Measurements from ENCODE around the gene TMEM269.
A peak's percentile ranks its signal among the peaks of the same experiment; 100 is the strongest.

Gene TMEM269

GRCh38 chr1:42821690-42822089 is 36.9 kb downstream of the TMEM269 start:
- DNase-seq (ENCODE audit: low read depth in 3 of 3) = no peak

DNA sequence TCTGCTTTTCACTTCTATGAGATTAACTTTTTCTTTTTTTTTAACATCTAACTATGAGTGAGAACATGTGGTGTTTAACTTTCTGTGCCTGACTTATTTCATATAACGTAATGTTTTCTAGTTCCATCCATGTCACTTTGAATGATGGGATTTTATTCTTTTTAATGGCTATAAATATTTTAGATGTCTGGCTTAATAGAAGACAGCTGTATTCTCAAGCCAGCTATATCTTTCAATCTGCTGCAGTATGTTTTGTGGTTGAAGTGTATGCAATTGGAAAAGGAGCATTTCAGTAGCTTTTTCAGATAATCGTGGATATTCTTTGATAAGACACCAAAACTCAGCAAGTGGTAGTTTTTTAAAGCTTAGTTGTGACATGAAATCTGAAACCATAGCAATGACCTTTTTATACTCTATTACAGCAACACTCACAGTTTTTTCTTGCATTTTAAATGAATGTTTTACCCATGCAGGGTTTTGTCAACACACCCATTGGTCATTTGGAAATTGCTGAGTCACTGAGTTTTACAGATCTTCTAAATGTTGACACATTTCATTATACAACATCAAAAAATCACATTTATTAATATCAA is 38.1 kb downstream of the TMEM269 start:
- DNase-seq (ENCODE audit: low read depth in 3 of 3) = no peak

- DNase-seq (ENCODE audit: low read depth in 3 of 3) = no peak
Measured at GRCh38 chr1:42824481-42825035, 39.8 kb downstream of the TMEM269 start.

DNA sequence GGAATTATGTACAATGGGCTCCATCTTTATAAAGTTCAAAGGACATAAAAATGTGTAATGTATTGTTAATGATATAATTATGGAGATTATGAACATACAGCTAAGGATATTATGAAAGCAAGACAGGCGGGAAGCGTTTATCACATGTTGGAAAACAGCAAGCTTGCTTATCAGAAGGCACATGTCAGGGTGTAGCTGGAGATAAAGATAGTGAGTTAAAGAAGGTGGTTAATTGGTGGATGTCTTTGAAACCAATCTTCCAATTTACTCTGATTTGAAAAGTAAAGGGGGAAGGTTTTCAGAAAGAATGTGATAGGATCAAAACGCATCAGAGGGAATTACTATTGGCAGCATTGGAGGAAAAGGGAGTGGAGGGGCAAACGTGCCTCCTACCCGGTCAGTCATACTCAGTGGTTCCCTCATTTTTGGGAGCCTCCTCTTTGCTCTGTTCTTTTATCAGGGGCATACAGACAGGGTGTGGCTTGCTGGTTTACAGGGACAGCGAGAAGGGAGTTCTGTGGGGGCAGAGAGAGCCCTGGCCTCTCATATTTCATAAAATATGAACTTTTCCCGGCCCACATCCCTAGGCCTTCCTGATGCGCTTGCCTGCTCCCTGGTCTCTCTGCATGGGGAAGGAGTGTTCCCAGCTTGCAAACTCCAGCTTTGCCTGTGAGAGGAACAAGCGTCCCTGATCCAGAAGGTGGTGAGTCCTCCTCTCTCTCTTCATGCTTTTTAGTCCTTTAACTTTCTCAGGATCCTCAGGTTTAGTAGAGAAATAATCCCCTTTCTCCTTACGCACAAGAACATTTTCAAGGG is 40.5 kb downstream of the TMEM269 start:
- no peak for DNase-seq (ENCODE audit: low read depth in 3 of 3)

DNA sequence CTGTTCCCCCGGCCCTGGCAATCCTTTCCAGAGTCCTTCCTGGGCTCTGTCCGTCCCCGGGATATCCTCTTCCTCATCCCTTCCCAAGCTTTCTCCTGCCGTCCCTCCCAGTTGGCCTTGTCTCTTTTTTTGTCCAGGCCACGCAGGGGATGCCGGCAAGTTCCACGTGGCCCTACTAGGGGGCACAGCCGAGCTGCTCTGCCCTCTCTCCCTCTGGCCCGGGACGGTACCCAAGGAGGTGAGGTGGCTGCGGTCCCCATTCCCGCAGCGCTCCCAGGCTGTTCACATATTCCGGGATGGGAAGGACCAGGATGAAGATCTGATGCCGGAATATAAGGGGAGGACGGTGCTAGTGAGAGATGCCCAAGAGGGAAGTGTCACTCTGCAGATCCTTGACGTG is 45.8 kb downstream of the TMEM269 start:
- DNase-seq (ENCODE audit: low read depth in 3 of 3) = no peak

DNA sequence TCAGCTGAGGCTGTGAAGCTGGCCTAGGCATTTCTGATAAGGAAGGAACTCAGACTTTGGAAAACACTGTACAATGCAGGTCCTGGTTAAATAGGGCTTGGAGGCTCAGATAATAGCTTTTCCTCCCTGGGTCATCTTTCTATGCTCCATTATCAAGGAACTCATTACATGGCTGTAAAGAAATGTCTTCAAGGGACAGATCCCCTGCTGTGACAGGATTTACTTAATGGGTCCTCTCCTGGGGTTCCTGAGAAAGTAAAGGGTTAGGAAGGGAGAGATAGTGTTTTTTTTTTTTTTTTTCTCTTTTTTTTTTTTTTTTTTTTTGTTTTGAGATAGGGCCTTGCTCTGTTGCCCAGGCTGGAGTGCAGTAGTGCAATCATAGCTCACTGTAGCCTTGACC is 46.5 kb downstream of the TMEM269 start:
- no peak for DNase-seq (ENCODE audit: low read depth in 3 of 3)

- DNase-seq (ENCODE audit: low read depth in 3 of 3) = no peak
Measured at GRCh38 chr1:42832641-42833240, 48.0 kb downstream of the TMEM269 start.

DNA sequence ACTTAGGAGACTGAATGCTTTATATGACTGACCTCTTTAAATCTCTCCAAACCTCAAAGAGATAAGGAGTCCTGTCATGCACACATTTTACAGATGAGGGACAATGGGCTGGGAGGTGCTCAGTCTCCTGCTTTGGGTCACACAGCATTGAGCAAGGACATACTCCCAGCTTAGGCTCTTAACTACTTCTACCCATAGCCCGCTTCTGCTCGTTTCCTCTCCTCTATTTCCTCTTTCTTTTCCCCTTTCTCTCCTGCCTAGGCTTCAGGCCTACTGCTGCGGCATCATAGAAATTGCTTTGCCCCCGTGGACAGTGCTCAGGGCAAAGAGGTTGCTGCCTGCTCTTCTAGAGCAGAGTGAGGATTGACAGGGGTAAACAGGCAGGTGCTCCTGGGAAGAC is 49.2 kb downstream of the TMEM269 start:
- DNase-seq (ENCODE audit: low read depth in 3 of 3) = no peak

GRCh38 chr1:42834803-42835202 is 50.0 kb downstream of the TMEM269 start:
- no peak for DNase-seq (ENCODE audit: low read depth in 3 of 3)

DNA sequence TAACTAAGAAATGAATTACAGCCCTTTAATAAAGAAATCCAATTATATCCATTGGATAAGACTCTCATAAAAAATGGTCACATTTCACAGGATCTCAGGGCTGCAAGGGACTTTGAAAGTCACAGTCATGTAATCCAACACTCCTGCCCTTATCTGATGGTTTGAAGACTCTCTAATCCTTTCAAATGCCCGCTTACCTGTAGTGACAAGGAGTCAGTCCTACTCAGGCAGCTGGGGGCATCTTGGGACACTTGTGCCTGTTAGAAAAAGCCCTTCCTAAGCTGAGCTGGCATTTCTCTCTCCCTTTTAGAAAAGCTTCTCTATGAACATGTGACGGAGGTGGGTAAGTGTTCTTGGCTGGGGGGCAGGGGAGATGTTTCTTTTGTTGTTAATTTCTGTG is 50.6 kb downstream of the TMEM269 start:
- no peak for DNase-seq (ENCODE audit: low read depth in 3 of 3)

GRCh38 chr1:42837709-42838108 is 52.9 kb downstream of the TMEM269 start:
- DNase-seq (ENCODE audit: low read depth in 3 of 3) = no peak

DNA sequence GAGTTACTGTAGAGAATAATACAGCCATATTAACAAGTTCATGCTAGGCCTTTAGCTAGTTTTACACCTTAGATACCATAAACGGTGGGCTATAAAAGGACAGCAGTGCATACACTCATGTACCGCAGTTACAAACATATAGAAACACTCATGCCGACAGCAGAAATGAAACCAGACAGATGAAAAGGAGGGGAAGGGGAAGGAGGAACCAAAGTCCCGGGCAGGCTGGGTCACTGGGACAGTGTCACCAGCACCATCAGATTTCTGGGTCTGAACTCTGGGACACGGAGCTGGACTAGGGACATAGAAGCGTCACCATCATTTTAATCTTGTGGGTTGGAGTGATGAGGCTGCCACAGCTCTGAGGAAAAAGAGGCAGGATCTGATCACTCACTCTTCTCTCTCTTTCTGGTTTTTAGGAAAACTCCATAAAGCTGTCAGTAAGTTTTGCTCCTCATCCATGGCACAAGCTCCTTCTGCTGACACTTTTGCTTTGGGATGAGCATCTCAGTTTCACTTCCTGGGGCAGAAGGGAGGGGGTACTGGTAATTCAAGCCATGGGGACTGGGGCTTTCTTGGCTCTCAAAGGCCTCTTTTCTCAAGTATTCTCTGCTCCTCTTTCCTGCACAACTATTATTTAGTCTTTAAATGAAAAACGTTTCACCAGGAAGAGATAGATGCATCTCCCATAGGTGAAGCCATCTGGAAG is 53.8 kb downstream of the TMEM269 start:
- DNase-seq (ENCODE audit: low read depth in 3 of 3) = no peak

DNA sequence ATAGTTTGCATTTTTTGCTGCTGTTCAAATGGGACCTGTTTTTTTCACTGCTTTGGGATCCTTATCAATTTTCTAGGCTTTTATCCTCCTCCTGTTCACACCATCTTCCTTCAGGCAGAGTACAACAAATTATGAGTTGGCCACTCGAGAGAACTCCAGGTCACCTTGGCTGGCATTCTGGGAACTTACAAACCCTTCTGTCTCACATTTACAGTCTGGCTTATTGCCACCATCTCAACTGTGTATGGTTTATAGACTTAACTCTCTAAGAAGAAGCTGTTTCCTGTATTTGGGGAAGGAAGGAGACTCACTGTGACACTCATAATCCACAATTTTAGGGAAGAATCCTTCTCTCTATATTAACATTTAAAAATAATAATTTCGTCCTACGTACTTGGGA is 56.2 kb downstream of the TMEM269 start:
- no peak for DNase-seq (ENCODE audit: low read depth in 3 of 3)

- DNase-seq (ENCODE audit: low read depth in 3 of 3) = no peak
Measured at GRCh38 chr1:42841440-42842147, 56.8 kb downstream of the TMEM269 start.

- DNase-seq (ENCODE audit: low read depth in 3 of 3) = no peak
Measured at GRCh38 chr1:42844592-42845140, 59.9 kb downstream of the TMEM269 start.

DNA sequence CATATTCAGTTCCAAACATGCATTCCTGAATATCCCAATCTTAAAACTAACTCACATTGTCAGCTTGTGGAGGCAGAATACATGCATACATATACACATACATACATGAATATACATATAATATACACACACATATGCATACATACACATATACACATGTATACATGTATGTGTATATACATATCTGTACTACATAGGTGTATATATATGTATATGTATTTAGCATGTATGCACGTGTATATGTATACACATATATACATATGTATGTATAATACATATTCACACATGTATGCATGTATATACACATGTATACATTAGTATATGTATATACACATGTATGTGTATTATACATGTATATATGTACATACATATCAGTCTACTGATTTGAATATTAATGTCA is 60.4 kb downstream of the TMEM269 start:
- no peak for DNase-seq (ENCODE audit: low read depth in 3 of 3)

DNA sequence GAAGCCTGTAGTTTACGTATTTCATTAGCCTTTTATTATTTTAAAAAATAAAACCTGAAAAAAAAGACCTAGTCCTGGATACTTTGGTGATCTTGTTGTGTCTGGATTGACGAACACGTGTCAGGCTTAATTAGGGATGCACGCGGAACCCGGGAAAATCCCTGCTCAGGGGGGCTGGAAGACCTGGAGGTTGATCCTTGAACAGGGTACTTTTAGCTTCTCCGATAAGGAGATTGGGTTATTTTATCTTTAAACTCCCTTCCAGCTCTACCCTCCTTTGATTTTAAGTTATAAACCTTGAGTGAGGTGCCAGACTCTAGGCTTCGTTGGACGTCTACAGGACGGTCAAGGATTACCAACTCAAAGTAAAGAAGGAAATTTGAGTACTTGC is 61.1 kb downstream of the TMEM269 start:
- no peak for DNase-seq (ENCODE audit: low read depth in 3 of 3)

- peak; percentile 78 to 87 (median 83) for DNase-seq (ENCODE audit: low read depth in 3 of 3)
Measured at GRCh38 chr1:42846257-42847110, 61.7 kb downstream of the TMEM269 start, which contains the start of gene ZNF691. TSS of gene ZNF691 (plus strand) at chr1:42846613. CDS start at chr1:42849659, 3,046 bp downstream.

- no peak for DNase-seq (ENCODE audit: low read depth in 3 of 3)
Measured at GRCh38 chr1:42847111-42847595, 62.4 kb downstream of the TMEM269 start.

Measured in stimulated activated CD4-positive, alpha-beta T cell treated with anti-CD3 and anti-CD28 coated beads, TNF-alpha, amount 100 ng/mL, for 24 hours (primary cell).